22Rv1 (cell line): ENCODE measurements around the gene CRIP2.

Source experiments
- CTCF ChIP-seq: fragments of 450-650 bp; IDR thresholded peaks from 2 replicates; pipeline ENCODE4 v1.5.1; 2017; ENCODE audit warnings: mild to moderate bottlenecking
- ZFX ChIP-seq: fragments of 450-650 bp; IDR thresholded peaks from 2 replicates; pipeline ENCODE4 v1.6.1; 2017; ENCODE audit warnings: antibody characterized with exemption, borderline replicate concordance

- no peak for TF ChIP-seq ZFX
- no peak for TF ChIP-seq CTCF
Measured at GRCh38 chr14:105464501-105464900, 10.1 kb upstream of the CRIP2 start.
